Thoracic aorta (tissue), 2 donors: ENCODE measurements around the gene C6orf136. TPM values are rescaled to one million over a fixed set of nuclear protein-coding genes. Genes with fewer than 3 reads are reported as not detected.

Experiments
- ATAC-seq: fragments of 150-250 bp; one replicate; pipeline ENCODE4 v1.8.0; 2017; ENCODE audit warnings: low read depth; ENCODE audit not compliant: insufficient number of reproducible peaks, low FRiP score
- DNase-seq: peaks from one replicate; pipeline ENCODE4 v3.0.0-alpha.2; 2020; ENCODE audit warnings: low spot score
- H3K27ac ChIP-seq, 2 donors: fragments of 200-600 bp; sonication (generic); 1 replicate in 1 of 2; 2 replicates in 1 of 2; pipeline ENCODE4 v1.5.1; 2016; ENCODE audit warnings: mild to moderate bottlenecking in 2 of 2, moderate library complexity in 2 of 2
- H3K27me3 ChIP-seq: fragments of 200-600 bp; sonication (generic); replicated peaks from 2 replicates; pipeline ENCODE4 v1.6.0; 2016; ENCODE audit warnings: mild to moderate bottlenecking; ENCODE audit not compliant: insufficient read depth
- H3K36me3 ChIP-seq: fragments of 200-600 bp; sonication (generic); one replicate; pipeline ENCODE4 v1.5.1; 2016
- H3K4me1 ChIP-seq, 2 donors: fragments of 200-600 bp; sonication (generic); 1 replicate in 1 of 2; 2 replicates in 1 of 2; pipeline versions ENCODE4 v1.5.1 to v1.6.0; 2016; ENCODE audit warnings: low read depth in 2 of 2, mild to moderate bottlenecking in 1 of 2; ENCODE audit not compliant: control insufficient read depth in 1 of 2
- H3K4me3 ChIP-seq: fragments of 200-600 bp; sonication (generic); 2 replicates; pipeline ENCODE4 v1.5.1; 2016; ENCODE audit warnings: mild to moderate bottlenecking
- H3K9me3 ChIP-seq: fragments of 200-600 bp; sonication (generic); 2 replicates; pipeline ENCODE4 v1.5.1; 2016
- total RNA-seq, 2 donors: library from RNA; depleted of rRNA; stranded (reverse); fragments of >200 nt; gene quantifications; one replicate each; pipeline versions ENCODE4 v1.1.0 to v1.2.3, GENCODE V29; 2016
- TF ChIP-seq, protein P1 (sequence below): fragments of 200-600 bp; sonication (generic); IDR thresholded peaks from one replicate; pipeline ENCODE4 v1.5.1; 2019; ENCODE audit warnings: antibody characterized with exemption

Gene C6orf136
- total RNA-seq, 2 donors from 2014 or later: 17.1 to 30.3 TPM

- H3K36me3 ChIP-seq: no peaks in the 10 kb centered on the region
- H3K27ac ChIP-seq: peak overlapping the region; percentile 100
- peaks cover 24 to 40% of the 10 kb centered on the region in 2 donors for H3K4me1 ChIP-seq
- ATAC-seq (peak; percentile 30), DNase-seq (peak; percentile 89)
- peak overlapping the region; percentile 99 for H3K4me3 ChIP-seq
- no peaks in the 10 kb centered on the region for H3K9me3 ChIP-seq
- TF ChIP-seq, protein P1, sequence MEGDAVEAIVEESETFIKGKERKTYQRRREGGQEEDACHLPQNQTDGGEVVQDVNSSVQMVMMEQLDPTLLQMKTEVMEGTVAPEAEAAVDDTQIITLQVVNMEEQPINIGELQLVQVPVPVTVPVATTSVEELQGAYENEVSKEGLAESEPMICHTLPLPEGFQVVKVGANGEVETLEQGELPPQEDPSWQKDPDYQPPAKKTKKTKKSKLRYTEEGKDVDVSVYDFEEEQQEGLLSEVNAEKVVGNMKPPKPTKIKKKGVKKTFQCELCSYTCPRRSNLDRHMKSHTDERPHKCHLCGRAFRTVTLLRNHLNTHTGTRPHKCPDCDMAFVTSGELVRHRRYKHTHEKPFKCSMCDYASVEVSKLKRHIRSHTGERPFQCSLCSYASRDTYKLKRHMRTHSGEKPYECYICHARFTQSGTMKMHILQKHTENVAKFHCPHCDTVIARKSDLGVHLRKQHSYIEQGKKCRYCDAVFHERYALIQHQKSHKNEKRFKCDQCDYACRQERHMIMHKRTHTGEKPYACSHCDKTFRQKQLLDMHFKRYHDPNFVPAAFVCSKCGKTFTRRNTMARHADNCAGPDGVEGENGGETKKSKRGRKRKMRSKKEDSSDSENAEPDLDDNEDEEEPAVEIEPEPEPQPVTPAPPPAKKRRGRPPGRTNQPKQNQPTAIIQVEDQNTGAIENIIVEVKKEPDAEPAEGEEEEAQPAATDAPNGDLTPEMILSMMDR: no peak
- no peaks in the 10 kb centered on the region for H3K27me3 ChIP-seq
These were observed 40.1 kb downstream of the C6orf136 start for GRCh38 chr6:30686908-30687658.

- peaks cover 24 to 40% of the 10 kb centered on the region in 2 donors for H3K4me1 ChIP-seq
- ATAC-seq: no peak
- DNase-seq: no peak
These were observed 40.9 kb downstream of the C6orf136 start for GRCh38 chr6:30687659-30688431.

DNA sequence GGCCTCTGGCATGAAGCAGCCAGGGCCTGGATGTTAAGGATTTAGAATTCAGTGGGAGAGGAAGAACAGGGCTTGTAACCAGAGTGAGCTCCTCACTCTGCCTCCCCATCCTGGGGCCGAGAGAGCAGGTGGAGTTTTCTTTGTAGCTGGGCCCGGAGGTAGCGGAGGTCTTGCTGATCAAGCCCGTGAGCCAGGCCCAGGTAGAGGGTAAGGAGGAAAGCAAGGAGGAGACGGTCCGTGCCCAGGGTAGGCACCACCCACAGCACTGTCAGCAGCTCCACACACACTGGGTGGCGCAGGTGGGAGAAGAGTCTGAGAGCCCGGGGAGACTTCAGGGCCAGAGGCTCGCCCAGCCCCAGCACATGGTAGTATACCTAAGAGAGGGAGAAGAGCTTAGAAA lies 41.6 kb downstream of the C6orf136 start:
- Histone ChIP-seq H3K27me3 (no peaks in the 10 kb centered on the region), H3K4me3 (peak overlapping the region; percentile 99)

More at GRCh38 chr6:30687659-30688431, 40.9 kb downstream of the C6orf136 start:
- H3K9me3 ChIP-seq: no peaks in the 10 kb centered on the region
- H3K27me3 ChIP-seq: no peaks in the 10 kb centered on the region
- H3K27ac ChIP-seq: peak overlapping the region; percentile 100
- peak overlapping the region; percentile 99 for H3K4me3 ChIP-seq
- H3K36me3 ChIP-seq: no peaks in the 10 kb centered on the region
- TF ChIP-seq, protein P1: peak; percentile 27

GRCh38 chr6:30689022-30689865 lies 42.3 kb downstream of the C6orf136 start:
- no peak overlapping the region for H3K4me3 ChIP-seq
- H3K36me3 ChIP-seq: no peaks in the 10 kb centered on the region
- H3K27ac ChIP-seq: peak overlapping the region; percentile 100
- peaks cover 24 to 36% of the 10 kb centered on the region in 2 donors for H3K4me1 ChIP-seq
- TF ChIP-seq, protein P1: no peak
- H3K9me3 ChIP-seq: no peaks in the 10 kb centered on the region
- H3K27me3 ChIP-seq: no peaks in the 10 kb centered on the region
- DNase-seq: no peak
- ATAC-seq: no peak

More for the DNA sequence above, 41.6 kb downstream of the C6orf136 start:
- Histone ChIP-seq H3K9me3 (no peaks in the 10 kb centered on the region), H3K4me1 (peaks cover 24 to 36% of the 10 kb centered on the region in 2 donors), H3K27ac (peak overlapping the region; percentile 100), H3K36me3 (no peaks in the 10 kb centered on the region)
- DNase-seq (no peak), ATAC-seq (no peak)
- TF ChIP-seq, protein P1: no peak
